H1 (cell line): Measurements from ENCODE around the gene MOCS3. TPM values are rescaled to one million over a fixed set of nuclear protein-coding genes. Genes with fewer than 3 reads are reported as not detected.

Experiments
- CTCF ChIA-PET: fragments of 300-600 bp; sonication (Branson Sonifier 250); formaldehyde crosslinking; loops from one replicate; lab custom pipeline; 2021; ENCODE audit not compliant: partially characterized antibody; lab: Charles Lee
- POLR2A ChIA-PET: fragments of 300-600 bp; sonication (Branson Sonifier 250); formaldehyde crosslinking; loops from one replicate; lab custom pipeline; 2021; ENCODE audit warnings: inconsistent platforms; ENCODE audit not compliant: partially characterized antibody; lab: Charles Lee
- DNase-seq, 2 experiments: peaks; one replicate each; pipeline versions ENCODE4 v3.0.0 to v3.0.0-alpha.2; 2010 to 2022; ENCODE audit warnings: low spot score in 2 of 2, low read depth in 1 of 2, mixed read lengths in 1 of 2
- FAIRE-seq: peaks from 2 replicates; lab custom pipeline; 2011; peaks lifted over from hg19 to GRCh38; lab: Jason Lieb, UNC
- H2AFZ ChIP-seq: 2 replicates; pipeline ENCODE4 v1.8.1; 2012; ENCODE audit warnings: low read length, inconsistent platforms
- H2AK5ac ChIP-seq: 2 replicates; pipeline ENCODE4 v1.6.1; 2013; ENCODE audit warnings: low read depth, low read length
- H2BK120ac ChIP-seq: replicated peaks from 2 replicates; pipeline ENCODE3; 2013; ENCODE audit warnings: low read depth, low read length, inconsistent platforms
- H2BK12ac ChIP-seq: 2 replicates; pipeline ENCODE4 v1.6.1; 2013; ENCODE audit warnings: low read depth, low read length
- H2BK15ac ChIP-seq: 2 replicates; pipeline ENCODE4 v1.6.1; 2013; ENCODE audit warnings: low read length
- H2BK20ac ChIP-seq: 2 replicates; pipeline ENCODE4 v1.6.1; 2013; ENCODE audit warnings: low read length
- H2BK5ac ChIP-seq: 2 replicates; pipeline ENCODE4 v1.6.1; 2013; ENCODE audit warnings: low read depth, low read length
- H3K14ac ChIP-seq: 2 replicates; pipeline ENCODE4 v1.6.1; 2013; ENCODE audit warnings: inconsistent platforms; ENCODE audit not compliant: insufficient read length
- H3K18ac ChIP-seq: 2 replicates; pipeline ENCODE4 v1.6.1; 2013; ENCODE audit warnings: low read length; ENCODE audit errors: extremely low read depth
- H3K23ac ChIP-seq: 2 replicates; pipeline ENCODE4 v1.6.1; 2013; ENCODE audit warnings: inconsistent platforms; ENCODE audit not compliant: insufficient read length
- H3K23me2 ChIP-seq: 2 replicates; pipeline ENCODE4 v1.6.1; 2013; ENCODE audit warnings: low read depth, low read length
- H3K27ac ChIP-seq: 2 replicates; pipeline ENCODE4 v1.6.1; 2011; ENCODE audit warnings: low read depth, low read length, inconsistent platforms
- H3K27me3 ChIP-seq, 4 experiments: replicated peaks in 1 of 4; 1 replicate in 1 of 4; 2 replicates in 3 of 4; pipeline versions ENCODE4 v1.6.1 to v1.8.1; 2011 to 2013; ENCODE audit warnings: low read length in 3 of 4, mild to moderate bottlenecking in 3 of 4, inconsistent platforms in 2 of 4, mixed read lengths in 2 of 4, moderate library complexity in 1 of 4; ENCODE audit not compliant: control insufficient read depth in 3 of 4, insufficient read depth in 3 of 4; ENCODE audit errors: extremely low read depth in 1 of 4
- H3K36me3 ChIP-seq, 4 experiments: 2 replicates each; pipeline versions ENCODE4 v1.6.1 to v1.8.1; 2011 to 2013; ENCODE audit warnings: mild to moderate bottlenecking in 4 of 4, low read length in 3 of 4, moderate library complexity in 2 of 4, control low read depth in 1 of 4, inconsistent platforms in 1 of 4; ENCODE audit not compliant: insufficient read depth in 4 of 4, control insufficient read depth in 2 of 4
- H3K4ac ChIP-seq: replicated peaks from 2 replicates; pipeline ENCODE3; 2013; ENCODE audit warnings: low read length, low read depth, mixed read lengths, inconsistent platforms; ENCODE audit not compliant: insufficient read length
- H3K4me1 ChIP-seq, 4 experiments: replicated peaks in 1 of 4; 1 replicate in 1 of 4; 2 replicates in 3 of 4; pipeline versions ENCODE4 v1.6.1 to v1.8.1; 2011 to 2013; ENCODE audit warnings: low read length in 3 of 4, inconsistent platforms in 2 of 4, mixed read lengths in 1 of 4; ENCODE audit not compliant: insufficient read depth in 4 of 4, control insufficient read depth in 3 of 4
- H3K4me2 ChIP-seq, 2 experiments: 2 replicates each; pipeline versions ENCODE4 v1.6.1 to v1.8.1; 2011 to 2013; ENCODE audit warnings: low read depth in 2 of 2, low read length in 2 of 2, control low read depth in 1 of 2, inconsistent platforms in 1 of 2, mild to moderate bottlenecking in 1 of 2; ENCODE audit not compliant: insufficient read depth in 1 of 2
- H3K4me3 ChIP-seq, 4 experiments: fragments of 200-600, 300-600 bp in 1 of 4; sonication (generic), shearing (Covaris generic), sonication (Bioruptor Twin) in 1 of 4; 2 replicates each; pipeline versions ENCODE4 v1.5.1 to v1.8.1; 2011 to 2016; ENCODE audit warnings: low read length in 4 of 4, low read depth in 3 of 4, control low read depth in 2 of 4, inconsistent platforms in 2 of 4, mild to moderate bottlenecking in 2 of 4, mixed read lengths in 1 of 4, moderate library complexity in 1 of 4; ENCODE audit not compliant: insufficient read depth in 2 of 4; ENCODE audit errors: extremely low read depth in 1 of 4
- H3K56ac ChIP-seq: replicated peaks from 2 replicates; pipeline ENCODE3; 2013; ENCODE audit warnings: low read depth, mild to moderate bottlenecking, mixed read lengths, low read length, inconsistent platforms; ENCODE audit not compliant: insufficient read length
- H3K79me1 ChIP-seq: 2 replicates; pipeline ENCODE4 v1.6.1; 2013; ENCODE audit warnings: low read depth, low read length, control low read depth
- H3K79me2 ChIP-seq, 2 experiments: 2 replicates each; pipeline versions ENCODE4 v1.6.1 to v1.8.1; 2012 to 2013; ENCODE audit warnings: low read length in 2 of 2, mild to moderate bottlenecking in 2 of 2, inconsistent platforms in 1 of 2; ENCODE audit not compliant: insufficient read depth in 2 of 2, control insufficient read depth in 1 of 2
- H3K9ac ChIP-seq, 4 experiments: replicated peaks in 1 of 4; 1 replicate in 1 of 4; 2 replicates in 3 of 4; pipeline versions ENCODE4 v1.6.1 to v1.8.1; 2011 to 2013; ENCODE audit warnings: low read depth in 3 of 4, low read length in 3 of 4, control low read depth in 2 of 4, mild to moderate bottlenecking in 2 of 4, moderate library complexity in 2 of 4, inconsistent platforms in 1 of 4; ENCODE audit errors: extremely low read depth in 1 of 4
- H3K9me3 ChIP-seq, 2 experiments: 2 replicates each; pipeline versions ENCODE4 v1.6.1 to v1.8.1; 2012 to 2013; ENCODE audit warnings: mild to moderate bottlenecking in 2 of 2, moderate library complexity in 2 of 2, control low read depth in 1 of 2, inconsistent platforms in 1 of 2, low read depth in 1 of 2, low read length in 1 of 2, mixed read lengths in 1 of 2; ENCODE audit not compliant: insufficient read depth in 2 of 2
- H4K20me1 ChIP-seq, 2 experiments: replicated peaks in 1 of 2; 2 replicates each; pipeline versions ENCODE3 to v1.8.1; 2011 to 2013; ENCODE audit warnings: inconsistent platforms in 2 of 2, low read length in 2 of 2, mild to moderate bottlenecking in 1 of 2; ENCODE audit not compliant: insufficient read depth in 2 of 2, control insufficient read depth in 1 of 2
- H4K5ac ChIP-seq: 2 replicates; pipeline ENCODE4 v1.6.1; 2013; ENCODE audit warnings: low read length, low read depth, mixed read lengths, inconsistent platforms; ENCODE audit not compliant: insufficient read length
- H4K8ac ChIP-seq: 2 replicates; pipeline ENCODE4 v1.8.0; 2013; ENCODE audit warnings: mild to moderate bottlenecking, moderate library complexity, low read length, inconsistent platforms; ENCODE audit not compliant: insufficient read depth; ENCODE audit errors: extremely low read depth
- H4K91ac ChIP-seq: replicated peaks from 2 replicates; pipeline ENCODE3; 2013; ENCODE audit warnings: low read length, mixed read lengths, inconsistent platforms; ENCODE audit not compliant: insufficient read length
- BACH1 ChIP-seq: IDR thresholded peaks from 2 replicates; pipeline ENCODE4 v1.6.1; 2012; ENCODE audit warnings: low read length, improper control_type of control experiment
- CTBP2 ChIP-seq: IDR thresholded peaks from 2 replicates; pipeline ENCODE4 v1.7.0; 2011; ENCODE audit warnings: borderline replicate concordance, mild to moderate bottlenecking, moderate library complexity, mixed read lengths, low read length; ENCODE audit not compliant: insufficient read depth, insufficient read length
- GABPA ChIP-seq: IDR thresholded peaks from 2 replicates; pipeline ENCODE4 v1.6.1; 2011; ENCODE audit warnings: mild to moderate bottlenecking, low read length, moderate library complexity, borderline replicate concordance; ENCODE audit not compliant: insufficient read depth
- RBBP5 ChIP-seq: IDR thresholded peaks from 2 replicates; pipeline ENCODE4 v1.7.1; 2012; ENCODE audit warnings: low read depth, mild to moderate bottlenecking, inconsistent platforms, low read length, moderate library complexity, borderline replicate concordance
- USF2 ChIP-seq: IDR thresholded peaks from 2 replicates; pipeline ENCODE4 v1.6.1; 2011; ENCODE audit warnings: low read length, improper control_type of control experiment
- WGBS, 2 experiments: shearing (Covaris generic) in 1 of 2; methylation state at CpG; one replicate each; pipeline versions ENCODE4 v1.1.6 to v1.1.7; 2013 to 2015; ENCODE audit warnings: low lambda C conversion rate in 2 of 2, mixed read lengths in 2 of 2, inconsistent platforms in 1 of 2, low coverage in 1 of 2, missing lambda C conversion rate in 1 of 2; ENCODE audit not compliant: insufficient replicate concordance in 2 of 2, insufficient coverage in 1 of 2, insufficient read length in 1 of 2; ENCODE audit errors: extremely low coverage in 1 of 2, missing lambda C conversion rate in 1 of 2; 5-methylcytosine and 5-hydroxymethylcytosine counted together
- polyA plus RNA-seq, 7 experiments: library from polyadenylated mRNA; depleted of rRNA in 3 of 7; stranded (reverse) in 5 of 7; unstranded in 2 of 7; fragments of >200 nt in 5 of 7; fragments of 200-250 nt in 2 of 7; gene quantifications; 1 replicate in 5 of 7; 2 replicates in 1 of 7; 4 replicates in 1 of 7; pipeline versions ENCODE4 v1.2.1 to v1.2.3, GENCODE V29; 2011 to 2013; ENCODE audit warnings: missing spikeins in 2 of 7, mixed read lengths in 2 of 7
- total RNA-seq: library from RNA; stranded (reverse); fragmentation: NEBNext Ultra II Directional; extraction: Animal tissue kit (Norgen Biotek cat#: 25700); gene quantifications from 2 replicates; pipeline ENCODE4 v1.2.1, GENCODE V29; 2021
- TF ChIP-seq, protein P1 (sequence below): IDR thresholded peaks from 2 replicates; pipeline ENCODE4 v1.6.1; 2011; ENCODE audit warnings: low read depth, mild to moderate bottlenecking, low read length; ENCODE audit not compliant: insufficient read depth
- TF ChIP-seq, protein P2 (sequence below), 3 experiments: IDR thresholded peaks; 1 replicate in 2 of 3; 2 replicates in 1 of 3; pipeline versions ENCODE4 v1.5.1 to v1.6.1; 2011; ENCODE audit warnings: low read length in 3 of 3, mild to moderate bottlenecking in 3 of 3, inconsistent platforms in 2 of 3, low read depth in 1 of 3, moderate library complexity in 1 of 3; ENCODE audit not compliant: insufficient read depth in 1 of 3; ENCODE audit errors: control extremely low read depth in 1 of 3

Gene MOCS3
- total and polyA plus RNA-seq, 2 of the 8 experiments (the other 6 are each of a cell fraction or from before 2014, with no cell fraction given), result 6.2 to 6.3 TPM

DNA sequence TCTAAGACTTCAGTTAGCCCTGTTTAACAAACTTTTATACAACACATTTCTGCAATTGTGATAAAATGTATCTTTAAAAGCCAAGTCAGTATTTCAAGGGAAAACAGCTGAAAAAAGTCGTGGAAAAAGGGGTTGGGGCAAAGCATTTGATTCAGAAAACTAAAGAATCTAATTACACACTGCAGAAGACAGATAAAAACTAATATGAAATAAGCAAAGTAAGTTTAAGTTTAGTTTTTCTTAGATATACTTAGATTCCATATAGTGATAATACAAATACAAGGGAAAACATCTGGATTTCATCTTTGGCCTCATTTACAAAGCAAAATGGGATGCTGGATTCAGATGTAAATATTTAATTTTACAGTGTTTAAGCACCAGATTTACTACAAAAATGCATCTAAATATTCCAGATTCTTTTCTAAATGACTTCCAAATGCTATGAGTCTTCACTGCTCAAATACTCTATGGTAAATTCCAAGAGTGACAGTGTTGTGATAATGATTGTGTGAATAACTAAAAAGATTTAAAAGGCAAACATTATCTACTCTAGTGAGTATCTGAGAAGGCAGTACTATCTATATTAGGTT is 25.8 kb upstream of the MOCS3 start:
- Histone ChIP-seq H3K4ac (no peak overlapping the region), H3K79me2 (peaks cover 18 to 27% of the 10 kb centered on the region in 2 experiments), H2BK20ac (no peak overlapping the region), H3K56ac (no peak overlapping the region), H2BK120ac (no peak overlapping the region), H3K9me3 (no peaks in the 10 kb centered on the region), H3K14ac (no peak overlapping the region), H2BK15ac (no peak overlapping the region), H2BK12ac (no peak overlapping the region), H3K18ac (no peak overlapping the region), H2AFZ (no peak overlapping the region), H4K8ac (no peak overlapping the region), H2BK5ac (no peak overlapping the region), H3K4me3 (no peak overlapping the region), H3K27me3 (no peaks in the 10 kb centered on the region), H3K27ac (no peak overlapping the region), H2AK5ac (no peak overlapping the region), H3K23me2 (peaks cover 4% of the 10 kb centered on the region; the same call in 1 of the 2 replicates), H4K5ac (no peak overlapping the region), H4K20me1 (peaks cover 9 to 13% of the 10 kb centered on the region in 2 experiments), H4K91ac (no peak overlapping the region), H3K4me2 (no peak overlapping the region; a peak in 1 of 4 replicates), H3K23ac (no peak overlapping the region), H3K79me1 (no peaks in the 10 kb centered on the region), H3K9ac (no peak overlapping the region), H3K36me3 (peaks cover 15 to 48% (median 32%) of the 10 kb centered on the region in 4 experiments; a peak in 7 of 8 replicates), H3K4me1 (peaks cover 4 to 17% (median 9%) of the 10 kb centered on the region in 4 experiments; a peak in 6 of 7 replicates)
- POLR2A ChIA-PET, result interaction anchor here (0.7 to 13.9 kb wide), 11 partner anchors 10 to 289 kb away, joined by 3 to 206 read pairs (median 5); partner anchors contain the start of genes BCAS4, DPM1 and MOCS3
- 90% methylated on average over 1 of the region's 1 CpG; no CpG with 5 or more reads in 1 of the 2 experiments for WGBS, 2 experiments
- no peak for DNase-seq
- CTCF ChIA-PET, result interaction anchor here (0.7 to 1.3 kb wide), 3 partner anchors 36 to 142 kb away, joined by 3 to 4 read pairs (median 3); no protein-coding TSS in a partner anchor
- no peak for FAIRE-seq
- TF ChIP-seq USF2 (no peak), CTBP2 (no peak), GABPA (no peak), RBBP5 (no peak), BACH1 (no peak)
- TF ChIP-seq, protein P1, sequence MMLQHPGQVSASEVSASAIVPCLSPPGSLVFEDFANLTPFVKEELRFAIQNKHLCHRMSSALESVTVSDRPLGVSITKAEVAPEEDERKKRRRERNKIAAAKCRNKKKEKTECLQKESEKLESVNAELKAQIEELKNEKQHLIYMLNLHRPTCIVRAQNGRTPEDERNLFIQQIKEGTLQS, result no peak
- TF ChIP-seq, protein P2, sequence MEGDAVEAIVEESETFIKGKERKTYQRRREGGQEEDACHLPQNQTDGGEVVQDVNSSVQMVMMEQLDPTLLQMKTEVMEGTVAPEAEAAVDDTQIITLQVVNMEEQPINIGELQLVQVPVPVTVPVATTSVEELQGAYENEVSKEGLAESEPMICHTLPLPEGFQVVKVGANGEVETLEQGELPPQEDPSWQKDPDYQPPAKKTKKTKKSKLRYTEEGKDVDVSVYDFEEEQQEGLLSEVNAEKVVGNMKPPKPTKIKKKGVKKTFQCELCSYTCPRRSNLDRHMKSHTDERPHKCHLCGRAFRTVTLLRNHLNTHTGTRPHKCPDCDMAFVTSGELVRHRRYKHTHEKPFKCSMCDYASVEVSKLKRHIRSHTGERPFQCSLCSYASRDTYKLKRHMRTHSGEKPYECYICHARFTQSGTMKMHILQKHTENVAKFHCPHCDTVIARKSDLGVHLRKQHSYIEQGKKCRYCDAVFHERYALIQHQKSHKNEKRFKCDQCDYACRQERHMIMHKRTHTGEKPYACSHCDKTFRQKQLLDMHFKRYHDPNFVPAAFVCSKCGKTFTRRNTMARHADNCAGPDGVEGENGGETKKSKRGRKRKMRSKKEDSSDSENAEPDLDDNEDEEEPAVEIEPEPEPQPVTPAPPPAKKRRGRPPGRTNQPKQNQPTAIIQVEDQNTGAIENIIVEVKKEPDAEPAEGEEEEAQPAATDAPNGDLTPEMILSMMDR (IDR thresholded peaks at IDR 0.05; ENCODE audit: control extremely low read depth in 1 of 3, insufficient read depth in 1 of 3, low read depth in 1 of 3, low read length in 3 of 3), result no peak
